ENCODE data around the gene ZFAND6. TPM values are rescaled to one million over a fixed set of nuclear protein-coding genes. Genes with fewer than 3 reads are reported as not detected.
"Not testable (repeated sequence)": the region's sequence is repeated elsewhere in the genome, so short reads cannot be mapped to it uniquely, and the experiment has no call there.

Gene ZFAND6
- total RNA-seq, 1 experiment from 2014 or later = 89.7 TPM

- Histone ChIP-seq H2BK15ac (ENCODE audit: low read depth, low read length) (no peak overlapping the region), H2AK5ac (ENCODE audit: insufficient read length, low read length) (no peak overlapping the region), H3K4me2 (ENCODE audit: insufficient read depth, insufficient read length, low read length) (no peak overlapping the region), H3K9ac (ENCODE audit: extremely low read depth, insufficient read length, low read length) (no peak overlapping the region), H3K4me1 (ENCODE audit: insufficient read depth, low read length) (no peaks in the 10 kb centered on the region), H2BK20ac (ENCODE audit: low read depth, low read length, poor library complexity, severe bottlenecking) (no peak overlapping the region), H3K56ac (ENCODE audit: insufficient read length, low read depth, low read length) (no peak overlapping the region), H3K79me1 (ENCODE audit: insufficient read depth, low read depth, low read length, poor library complexity, severe bottlenecking) (no peaks in the 10 kb centered on the region), H3K27me3 (ENCODE audit: insufficient read depth, low read length) (no peaks in the 10 kb centered on the region), H3K4ac (ENCODE audit: low read depth, low read length) (no peak overlapping the region), H3T11ph (ENCODE audit: low read length) (no peak overlapping the region), H3K14ac (ENCODE audit: insufficient read depth, low read length) (no peak overlapping the region), H3K23ac (ENCODE audit: insufficient read length, low read depth, low read length) (no peak overlapping the region), H3K18ac (ENCODE audit: insufficient read length, low read depth, low read length) (no peak overlapping the region), H3K27ac (ENCODE audit: insufficient read length, low read depth, low read length) (no peak overlapping the region), H3K23me2 (ENCODE audit: insufficient read length, low read depth, low read length, poor library complexity, severe bottlenecking) (no peaks in the 10 kb centered on the region), H4K8ac (replicated peaks; ENCODE audit: insufficient read length, low read depth, low read length) (no peak overlapping the region), H3K9me3 (ENCODE audit: control insufficient read depth, low read depth, low read length) (no peaks in the 10 kb centered on the region), H2BK5ac (ENCODE audit: insufficient read length, low read length) (no peak overlapping the region), H4K20me1 (ENCODE audit: control insufficient read depth, insufficient read depth, insufficient read length) (no peaks in the 10 kb centered on the region), H4K5ac (ENCODE audit: insufficient read length, low read depth, low read length) (no peak overlapping the region), H3K79me2 (ENCODE audit: insufficient read depth, low read length) (no peaks in the 10 kb centered on the region), H2AFZ (ENCODE audit: low read length) (no peak overlapping the region), H2BK120ac (ENCODE audit: low read depth, low read length, poor library complexity, severe bottlenecking) (no peak overlapping the region), H4K91ac (ENCODE audit: insufficient read length, low read depth, low read length) (no peak overlapping the region), H2BK12ac (ENCODE audit: insufficient read length, low read depth, low read length) (no peak overlapping the region)
- H3K27ac Mint-ChIP-seq = no peak overlapping the region
- H3K9me3 Mint-ChIP-seq = peaks cover 3% of the 10 kb centered on the region in 2 experiments; a peak in 3 of 5 replicates
- no peak for DNase-seq
- H3K36me3 Mint-ChIP-seq (ENCODE audit: insufficient read depth in 1 of 3, low read depth in 3 of 3) = no peaks in the 10 kb centered on the region
- no peak overlapping the region; a peak in 1 of 5 replicates for H3K4me3 Mint-ChIP-seq
- TF ChIP-seq CTCF (conservative IDR thresholded peaks at IDR 0.05) = no peak
- peaks cover 2% of the 10 kb centered on the region; the same call in 1 of the 2 replicates for H3K27me3 Mint-ChIP-seq (ENCODE audit: low read depth)
- no CpG with 5 or more reads among the region's 6 CpGs for WGBS (ENCODE audit: extremely low coverage, insufficient read length, low lambda C conversion rate)
- peaks cover 3 to 4% of the 10 kb centered on the region in 2 experiments; a peak in 2 of 4 replicates for H3K4me1 Mint-ChIP-seq
Measured at GRCh38 chr15:80010131-80010673, 49.3 kb upstream of the ZFAND6 start.

- H2AFZ ChIP-seq (ENCODE audit: low read length); H3K27me3 ChIP-seq (ENCODE audit: insufficient read depth, low read length); H3K79me2 ChIP-seq (ENCODE audit: insufficient read depth, low read length); H3K4ac ChIP-seq (ENCODE audit: low read depth, low read length); H3K4me3 Mint-ChIP-seq; H3K79me1 ChIP-seq (ENCODE audit: insufficient read depth, low read depth, low read length, poor library complexity, severe bottlenecking); H3T11ph ChIP-seq (ENCODE audit: low read length); H3K18ac ChIP-seq (ENCODE audit: insufficient read length, low read depth, low read length); H2BK20ac ChIP-seq (ENCODE audit: low read depth, low read length, poor library complexity, severe bottlenecking); H2BK5ac ChIP-seq (ENCODE audit: insufficient read length, low read length); H4K8ac ChIP-seq (replicated peaks; ENCODE audit: insufficient read length, low read depth, low read length); H3K4me1 ChIP-seq (ENCODE audit: insufficient read depth, low read length); H3K56ac ChIP-seq (ENCODE audit: insufficient read length, low read depth, low read length); DNase-seq; H4K91ac ChIP-seq (ENCODE audit: insufficient read length, low read depth, low read length); H3K9ac ChIP-seq (ENCODE audit: extremely low read depth, insufficient read length, low read length); H3K23ac ChIP-seq (ENCODE audit: insufficient read length, low read depth, low read length); H2BK15ac ChIP-seq (ENCODE audit: low read depth, low read length); H3K27me3 Mint-ChIP-seq (ENCODE audit: low read depth); H3K27ac ChIP-seq (ENCODE audit: insufficient read length, low read depth, low read length); H3K14ac ChIP-seq (ENCODE audit: insufficient read depth, low read length); H4K20me1 ChIP-seq (ENCODE audit: control insufficient read depth, insufficient read depth, insufficient read length); H2AK5ac ChIP-seq (ENCODE audit: insufficient read length, low read length); H3K9me3 Mint-ChIP-seq; H3K23me2 ChIP-seq (ENCODE audit: insufficient read length, low read depth, low read length, poor library complexity, severe bottlenecking); H4K5ac ChIP-seq (ENCODE audit: insufficient read length, low read depth, low read length); H3K4me1 Mint-ChIP-seq; H3K9me3 ChIP-seq (ENCODE audit: control insufficient read depth, low read depth, low read length); H2BK120ac ChIP-seq (ENCODE audit: low read depth, low read length, poor library complexity, severe bottlenecking); H3K36me3 Mint-ChIP-seq (ENCODE audit: insufficient read depth in 1 of 3, low read depth in 3 of 3); H2BK12ac ChIP-seq (ENCODE audit: insufficient read length, low read depth, low read length); H3K27ac Mint-ChIP-seq; H3K4me2 ChIP-seq (ENCODE audit: insufficient read depth, insufficient read length, low read length): not testable (repeated sequence)
- WGBS (ENCODE audit: extremely low coverage, insufficient read length, low lambda C conversion rate) = no CpG with 5 or more reads among the region's 9 CpGs
Measured at GRCh38 chr15:80011041-80011523, 48.4 kb upstream of the ZFAND6 start.

All from H9 (cell line).